K562 (cell line): Measurements from ENCODE around the gene FBXO28. TPM values are rescaled to one million over a fixed set of nuclear protein-coding genes. Genes with fewer than 3 reads are reported as not detected.

Source experiments
- ATAC-seq: fragments of 200-7000 bp; cut with Tn5 transposase; 3 replicates; pipeline ENCODE4 v1.9.1; 2020; ENCODE audit warnings: moderate library complexity
- BruUV-seq: library from RNA; stranded (reverse); fragments of 400-500 nt; replicated peaks from 2 replicates; lab custom pipeline; 2021; lab: Mats Ljungman, UMichigan
- CTCF ChIA-PET: fragments of 300-600 bp; formaldehyde crosslinking; extraction: SDS; loops from one replicate; lab custom pipeline; 2021; ENCODE audit warnings: low intra/inter-chr PET ratio; lab: Yijun Ruan, JAX
- POLR2A ChIA-PET: fragments of 300-600, 350-650 bp; sonication (Branson Sonifier 250); formaldehyde crosslinking; extraction: SDS; loops from one replicate; lab custom pipeline; 2021; ENCODE audit warnings: antibody characterized with exemption, inconsistent platforms; lab: Yijun Ruan, JAX
- DNase-seq, 4 experiments: peaks; one replicate each; pipeline versions ENCODE4 v3.0.0 to v3.0.0-alpha.2; 2011 to 2018; ENCODE audit warnings: low spot score in 3 of 4, mixed read lengths in 3 of 4; ENCODE audit errors: extremely low read depth in 1 of 4
- FAIRE-seq: peaks from 2 replicates; lab custom pipeline; 2011; peaks lifted over from hg19 to GRCh38; lab: Jason Lieb, UNC
- H2AFZ ChIP-seq: 2 replicates; pipeline ENCODE4 v1.6.0; 2011; ENCODE audit warnings: low read depth, low read length, control low read depth, inconsistent platforms
- H3K27ac ChIP-seq: fragments of 200-600 bp; 3 replicates; pipeline ENCODE4 v1.8.0; 2011; ENCODE audit warnings: low read depth, mild to moderate bottlenecking, control low read depth, inconsistent platforms, low read length, moderate library complexity, mixed read lengths; ENCODE audit errors: extremely low read depth
- H3K27me3 ChIP-seq, 2 experiments: fragments of 300-600 bp in 1 of 2; 2 replicates in 1 of 2; 3 replicates in 1 of 2; pipeline versions ENCODE4 v1.6.0 to v1.8.0; 2011; ENCODE audit warnings: inconsistent platforms in 2 of 2, low read length in 2 of 2, mild to moderate bottlenecking in 1 of 2, mixed read lengths in 1 of 2, moderate library complexity in 1 of 2; ENCODE audit not compliant: control insufficient read depth in 2 of 2, insufficient read depth in 2 of 2
- H3K36me3 ChIP-seq: fragments of 300-600 bp; 3 replicates; pipeline ENCODE4 v1.8.0; 2011; ENCODE audit warnings: mild to moderate bottlenecking, low read length, inconsistent platforms; ENCODE audit not compliant: control insufficient read depth, insufficient read depth
- H3K4me1 ChIP-seq, 2 experiments: fragments of 200-600 bp in 1 of 2; replicated peaks in 1 of 2; 2 replicates in 1 of 2; 3 replicates in 1 of 2; pipeline versions ENCODE4 v1.5.1 to v1.8.0; 2011; ENCODE audit warnings: inconsistent platforms in 2 of 2, low read length in 2 of 2, mild to moderate bottlenecking in 1 of 2, mixed read lengths in 1 of 2, moderate library complexity in 1 of 2; ENCODE audit not compliant: control insufficient read depth in 2 of 2, insufficient read depth in 2 of 2
- H3K4me2 ChIP-seq: 2 replicates; pipeline ENCODE4 v1.6.1; 2011; ENCODE audit warnings: low read length, control low read depth, inconsistent platforms, mixed read lengths; ENCODE audit not compliant: insufficient read depth
- H3K4me3 ChIP-seq: fragments of 200-600 bp; sonication (generic), shearing (Covaris generic); 2 replicates; pipeline ENCODE4 v1.5.1; 2016; ENCODE audit warnings: control low read depth, inconsistent platforms
- H3K79me2 ChIP-seq: fragments of 200-600 bp; 3 replicates; pipeline ENCODE4 v1.8.0; 2011; ENCODE audit warnings: low read length, inconsistent platforms; ENCODE audit not compliant: control insufficient read depth, insufficient read depth
- H3K9ac ChIP-seq, 2 experiments: 2 replicates each; pipeline versions ENCODE4 v1.6.0 to v1.6.1; 2011; ENCODE audit warnings: low read depth in 2 of 2, low read length in 2 of 2, control low read depth in 1 of 2, inconsistent platforms in 1 of 2, mild to moderate bottlenecking in 1 of 2, mixed read lengths in 1 of 2; ENCODE audit not compliant: insufficient read depth in 1 of 2
- H3K9me1 ChIP-seq: one replicate; pipeline ENCODE4 v1.6.0; 2011; ENCODE audit warnings: inconsistent platforms, mild to moderate bottlenecking, low read length, moderate library complexity; ENCODE audit not compliant: control insufficient read depth, insufficient read depth
- H3K9me3 ChIP-seq: replicated peaks from 2 replicates; pipeline ENCODE4 v1.5.1; 2011; ENCODE audit warnings: low read depth, low read length, inconsistent platforms; ENCODE audit not compliant: control insufficient read depth, insufficient read depth
- H4K20me1 ChIP-seq: replicated peaks from 2 replicates; pipeline ENCODE4 v1.6.1; 2011; ENCODE audit warnings: low read length, inconsistent platforms, mixed read lengths; ENCODE audit not compliant: control insufficient read depth, insufficient read depth
- ARID2 ChIP-seq: fragments of 450-650 bp; IDR thresholded peaks from 2 replicates; pipeline ENCODE4 v1.6.1; 2017; ENCODE audit warnings: antibody characterized with exemption, mild to moderate bottlenecking
- DDX20 ChIP-seq: fragments of 450-650 bp; IDR thresholded peaks from 2 replicates; pipeline ENCODE4 v1.6.1; 2016; ENCODE audit warnings: missing genetic modification characterization, low read depth, mild to moderate bottlenecking, missing compliant biosample characterization, moderate library complexity
- NEUROD1 ChIP-seq: fragments of 150-350 bp; IDR thresholded peaks from 2 replicates; pipeline ENCODE4 v1.6.1; 2014; ENCODE audit warnings: borderline replicate concordance, low read length, low read depth; ENCODE audit not compliant: partially characterized antibody
- POLR3A ChIP-seq: IDR thresholded peaks from 2 replicates; pipeline ENCODE4 v1.6.1; 2011; ENCODE audit warnings: borderline replicate concordance, mild to moderate bottlenecking, moderate library complexity; ENCODE audit not compliant: insufficient read length, insufficient read depth; ENCODE audit errors: extremely low read depth
- RBM14 ChIP-seq: fragments of 200-400 bp; formaldehyde crosslinking; IDR thresholded peaks from 2 replicates; pipeline ENCODE4 v1.6.1; 2018; ENCODE audit warnings: low read depth, mild to moderate bottlenecking, low read length, moderate library complexity, borderline replicate concordance; ENCODE audit not compliant: insufficient read depth
- ZNF274 ChIP-seq: IDR thresholded peaks from 2 replicates; pipeline ENCODE4 v1.6.1; 2011; ENCODE audit warnings: low read depth, mild to moderate bottlenecking, low read length, moderate library complexity, borderline replicate concordance
- ZNF707 ChIP-seq: fragments of 250-450 bp; sonication (Bioruptor Pico); conservative IDR thresholded peaks from 2 replicates; pipeline ENCODE4 v1.8.0; 2022; ENCODE audit warnings: inconsistent platforms, mild to moderate bottlenecking, moderate library complexity
- WGBS: fragments of 100-300 bp; shearing (Covaris generic); methylation state at CpG from one replicate; pipeline ENCODE4 v1.1.6; 2016; ENCODE audit warnings: low coverage, mixed read lengths; ENCODE audit not compliant: insufficient coverage; ENCODE audit errors: missing lambda C conversion rate; 5-methylcytosine and 5-hydroxymethylcytosine counted together
- in situ Hi-C: fragments of 300-500 bp; cut with MboI; formaldehyde crosslinking; loops from 4 replicates; pipeline ENCODE4 v1.15.0; 2018; ENCODE audit warnings: inconsistent platforms, mixed read lengths
- intact Hi-C: fragments of 100-400 bp; cut with micrococcal nuclease; formaldehyde crosslinking; loops from 2 replicates; pipeline ENCODE4 v1.14.2; 2022
- polyA plus RNA-seq, 8 experiments: library from polyadenylated mRNA; depleted of rRNA in 4 of 8; stranded (reverse) in 5 of 8; unstranded in 3 of 8; fragments of >200 nt; fragmentation: Nextera tagmentation in 2 of 8; fragmentation: Illumina TruSeq in 1 of 8; extraction: Ambion mirVana in 2 of 8; extraction: Trizol in 1 of 8; gene quantifications; 2 replicates each; pipeline versions ENCODE4 v1.2.1 to v1.2.3, GENCODE V29; 2011 to 2014; ENCODE audit warnings: inconsistent platforms in 1 of 8, missing spikeins in 1 of 8
- total RNA-seq, 7 experiments: library from RNA; depleted of rRNA in 6 of 7; stranded (reverse); fragments of >200 nt in 6 of 7; fragmentation: Illumina TruSeq in 2 of 7; extraction: Trizol in 2 of 7; gene quantifications; 2 replicates each; pipeline versions ENCODE4 v1.2.1 to v1.2.3, GENCODE V29; 2011 to 2021; ENCODE audit warnings: low replicate concordance in 1 of 7
- TF ChIP-seq, protein P1 (sequence below): sonication (generic); formaldehyde crosslinking; IDR thresholded peaks from 2 replicates; pipeline ENCODE4 v1.8.0; 2022; ENCODE audit warnings: mild to moderate bottlenecking, missing genetic modification reagents
- TF ChIP-seq, protein P2 (sequence below): fragments of 450-650 bp; IDR thresholded peaks from 2 replicates; pipeline ENCODE4 v1.7.0; 2016; ENCODE audit warnings: borderline replicate concordance

The FBXO28 gene
- total and polyA plus RNA-seq, 9 of the 15 experiments (the other 6 are each of a cell fraction or from before 2014, with no cell fraction given): 4.1 to 34.8 (median 25.3) TPM

- FAIRE-seq: no peak
- in situ Hi-C loops: no loop called here
- no peak for ATAC-seq
- TF ChIP-seq DDX20 (tag) (no peak), ZNF274 (no peak), POLR3A (no peak), ARID2 (no peak), RBM14 (no peak), NEUROD1 (no peak), ZNF707 (CRISPR knock-in tag) (no peak)
- TF ChIP-seq, protein P1, sequence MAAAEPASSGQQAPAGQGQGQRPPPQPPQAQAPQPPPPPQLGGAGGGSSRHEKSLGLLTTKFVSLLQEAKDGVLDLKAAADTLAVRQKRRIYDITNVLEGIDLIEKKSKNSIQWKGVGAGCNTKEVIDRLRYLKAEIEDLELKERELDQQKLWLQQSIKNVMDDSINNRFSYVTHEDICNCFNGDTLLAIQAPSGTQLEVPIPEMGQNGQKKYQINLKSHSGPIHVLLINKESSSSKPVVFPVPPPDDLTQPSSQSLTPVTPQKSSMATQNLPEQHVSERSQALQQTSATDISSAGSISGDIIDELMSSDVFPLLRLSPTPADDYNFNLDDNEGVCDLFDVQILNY (CRISPR knock-in tag): no peak
- TF ChIP-seq, protein P2, sequence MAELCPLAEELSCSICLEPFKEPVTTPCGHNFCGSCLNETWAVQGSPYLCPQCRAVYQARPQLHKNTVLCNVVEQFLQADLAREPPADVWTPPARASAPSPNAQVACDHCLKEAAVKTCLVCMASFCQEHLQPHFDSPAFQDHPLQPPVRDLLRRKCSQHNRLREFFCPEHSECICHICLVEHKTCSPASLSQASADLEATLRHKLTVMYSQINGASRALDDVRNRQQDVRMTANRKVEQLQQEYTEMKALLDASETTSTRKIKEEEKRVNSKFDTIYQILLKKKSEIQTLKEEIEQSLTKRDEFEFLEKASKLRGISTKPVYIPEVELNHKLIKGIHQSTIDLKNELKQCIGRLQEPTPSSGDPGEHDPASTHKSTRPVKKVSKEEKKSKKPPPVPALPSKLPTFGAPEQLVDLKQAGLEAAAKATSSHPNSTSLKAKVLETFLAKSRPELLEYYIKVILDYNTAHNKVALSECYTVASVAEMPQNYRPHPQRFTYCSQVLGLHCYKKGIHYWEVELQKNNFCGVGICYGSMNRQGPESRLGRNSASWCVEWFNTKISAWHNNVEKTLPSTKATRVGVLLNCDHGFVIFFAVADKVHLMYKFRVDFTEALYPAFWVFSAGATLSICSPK: no peak
These were observed 84.7 kb downstream of the FBXO28 start for GRCh38 chr1:224198572-224198971.

More at GRCh38 chr1:224198572-224198971, 84.7 kb downstream of the FBXO28 start:
- Histone ChIP-seq H2AFZ (no peak overlapping the region), H3K27me3 (no peaks in the 10 kb centered on the region), H3K4me1 (peaks cover 0 to 4% of the 10 kb centered on the region in 2 experiments; a peak in 2 of 5 replicates), H3K4me3 (no peak overlapping the region), H3K9me3 (no peaks in the 10 kb centered on the region), H3K79me2 (no peaks in the 10 kb centered on the region), H4K20me1 (no peaks in the 10 kb centered on the region), H3K27ac (no peak overlapping the region), H3K9me1 (no peaks in the 10 kb centered on the region), H3K9ac (no peak overlapping the region), H3K4me2 (no peak overlapping the region), H3K36me3 (peaks cover 6% of the 10 kb centered on the region; the same call in 1 of the 3 replicates)
- 56% methylated on average over 4 of the region's 4 CpGs for WGBS
- intact Hi-C loops: no loop called here
- POLR2A ChIA-PET: interaction anchor here (0.6 to 2.3 kb wide), 2 partner anchors 15 kb away, joined by 5 to 6 read pairs; partner anchors contain the start of gene DEGS1
- CTCF ChIA-PET: no interaction called here
- DNase-seq: no peak
- BruUV-seq: no TSS peak
